HepG2 (cell line): ENCODE results near the gene CRYZL1. TPM values are rescaled to one million over a fixed set of nuclear protein-coding genes. Genes with fewer than 3 reads are reported as not detected.

ENCODE experiments used
- ATAC-seq: fragments of 200-7000 bp; cut with Tn5 transposase; 3 replicates; pipeline ENCODE4 v1.9.1; 2020; ENCODE audit warnings: mild to moderate bottlenecking, moderate library complexity
- BruUV-seq: library from RNA; stranded (reverse); fragments of 400-500 nt; replicated peaks from 2 replicates; lab custom pipeline; 2021; lab: Mats Ljungman, UMichigan
- CTCF ChIA-PET: fragments of 300-600 bp; formaldehyde crosslinking; extraction: SDS; loops from one replicate; lab custom pipeline; 2021; ENCODE audit warnings: low total read pairs, inconsistent platforms, low intra/inter-chr PET ratio; lab: Yijun Ruan, JAX
- POLR2A ChIA-PET: fragments of 350-600 bp; sonication (Branson Sonifier 250); formaldehyde crosslinking; loops from one replicate; lab custom pipeline; 2020; ENCODE audit warnings: antibody characterized with exemption, inconsistent platforms; lab: Yijun Ruan, JAX
- DNase-seq: peaks from one replicate; pipeline ENCODE4 v3.0.0-alpha.2; 2015; ENCODE audit warnings: low spot score
- FAIRE-seq: peaks from 3 replicates; lab custom pipeline; 2011; peaks lifted over from hg19 to GRCh38; lab: Jason Lieb, UNC
- H2AFZ ChIP-seq: one replicate; pipeline ENCODE4 v1.6.1; 2011; ENCODE audit warnings: low read length, inconsistent platforms
- H3K27ac ChIP-seq: fragments of 300-600 bp; 3 replicates; pipeline ENCODE4 v1.8.0; 2011; ENCODE audit warnings: mixed run types, mild to moderate bottlenecking, mixed read lengths, low read length, inconsistent platforms; ENCODE audit not compliant: insufficient read depth; ENCODE audit errors: extremely low read length
- H3K27me3 ChIP-seq, 2 experiments: fragments of 200-600 bp in 1 of 2; 2 replicates in 1 of 2; 3 replicates in 1 of 2; pipeline versions ENCODE4 v1.6.0 to v1.8.0; 2011; ENCODE audit warnings: low read length in 2 of 2, mild to moderate bottlenecking in 2 of 2, moderate library complexity in 2 of 2, inconsistent platforms in 1 of 2; ENCODE audit not compliant: insufficient read depth in 2 of 2, control insufficient read depth in 1 of 2
- H3K36me3 ChIP-seq, 2 experiments: fragments of 200-600 bp in 1 of 2; replicated peaks in 1 of 2; 2 replicates in 1 of 2; 3 replicates in 1 of 2; pipeline versions ENCODE4 v1.5.1 to v1.8.0; 2011; ENCODE audit warnings: low read length in 2 of 2, inconsistent platforms in 1 of 2; ENCODE audit not compliant: insufficient read depth in 2 of 2, control insufficient read depth in 1 of 2
- H3K4me1 ChIP-seq: 2 replicates; pipeline ENCODE4 v1.5.1; 2012; ENCODE audit warnings: low read length, inconsistent platforms; ENCODE audit not compliant: insufficient read depth
- H3K4me2 ChIP-seq: 2 replicates; pipeline ENCODE4 v1.6.0; 2011; ENCODE audit warnings: low read depth, low read length, inconsistent platforms
- H3K4me3 ChIP-seq, 3 experiments: fragments of 200-600 bp in 1 of 3; sonication (generic), shearing (Covaris generic) in 1 of 3; replicated peaks in 1 of 3; 2 replicates each; pipeline ENCODE4 v1.5.1; 2011 to 2016; ENCODE audit warnings: low read length in 3 of 3, inconsistent platforms in 2 of 3, low read depth in 2 of 3, mild to moderate bottlenecking in 2 of 3, control low read depth in 1 of 3, mixed read lengths in 1 of 3; ENCODE audit not compliant: insufficient read depth in 1 of 3
- H3K79me2 ChIP-seq: one replicate; pipeline ENCODE4 v1.6.1; 2011; ENCODE audit warnings: low read length, inconsistent platforms; ENCODE audit not compliant: insufficient read depth
- H3K9ac ChIP-seq: 2 replicates; pipeline ENCODE4 v1.6.0; 2011; ENCODE audit warnings: mild to moderate bottlenecking, low read depth, low read length, inconsistent platforms; ENCODE audit not compliant: insufficient read depth
- H3K9me3 ChIP-seq: 2 replicates; pipeline ENCODE4 v1.5.1; 2012; ENCODE audit warnings: mild to moderate bottlenecking, low read length
- H4K20me1 ChIP-seq: 2 replicates; pipeline ENCODE4 v1.6.0; 2011; ENCODE audit warnings: inconsistent platforms, mild to moderate bottlenecking, low read length, moderate library complexity; ENCODE audit not compliant: insufficient read depth
- WGBS: methylation state at CpG from one replicate; pipeline ENCODE4 v1.1.6; 2017; ENCODE audit warnings: low lambda C conversion rate; 5-methylcytosine and 5-hydroxymethylcytosine counted together
- in situ Hi-C: cut with HindIII; loops from 2 replicates; pipeline ENCODE4 v1.10.0; 2017; ENCODE audit warnings: low pct_unique_long_range_greater_than_20kb; ENCODE audit not compliant: extremely low pct_ligation_motif_present
- intact Hi-C: fragments of 100-400 bp; cut with micrococcal nuclease; formaldehyde crosslinking; loops from one replicate; pipeline ENCODE4 v1.10.0; 2022; ENCODE audit not compliant: unreplicated experiment
- polyA plus RNA-seq, 8 experiments: library from polyadenylated mRNA; depleted of rRNA in 3 of 8; stranded (reverse) in 7 of 8; unstranded in 1 of 8; fragments of >200 nt; fragmentation: Illumina TruSeq in 4 of 8; extraction: Trizol in 4 of 8; gene quantifications; 2 replicates each; pipeline versions ENCODE4 v1.2.1 to v1.2.3, GENCODE V29; 2011 to 2016; ENCODE audit warnings: low read depth in 4 of 8, missing spikeins in 1 of 8, mixed read lengths in 1 of 8; ENCODE audit not compliant: insufficient read depth in 1 of 8
- total RNA-seq, 5 experiments: library from RNA; depleted of rRNA; stranded (reverse); fragments of >200 nt; fragmentation: Illumina TruSeq; extraction: Trizol; gene quantifications; 2 replicates each; pipeline ENCODE4 v1.2.3, GENCODE V29; 2016; ENCODE audit warnings: low read depth in 1 of 5
- TF ChIP-seq, protein P1 (sequence below): sonication (generic); formaldehyde crosslinking; conservative IDR thresholded peaks from 2 replicates; pipeline ENCODE4 v1.8.1; 2023; ENCODE audit warnings: missing genetic modification reagents
- TF ChIP-seq, protein P2 (sequence below): sonication (generic); formaldehyde crosslinking; IDR thresholded peaks from 2 replicates; pipeline ENCODE4 v1.4.0; 2020; ENCODE audit warnings: low read depth, mild to moderate bottlenecking, missing genetic modification reagents

The CRYZL1 gene
- total and polyA plus RNA-seq, 2 of the 13 experiments (the other 11 are each of a cell fraction or from before 2014, with no cell fraction given), result 20.3 to 27.7 TPM

DNA sequence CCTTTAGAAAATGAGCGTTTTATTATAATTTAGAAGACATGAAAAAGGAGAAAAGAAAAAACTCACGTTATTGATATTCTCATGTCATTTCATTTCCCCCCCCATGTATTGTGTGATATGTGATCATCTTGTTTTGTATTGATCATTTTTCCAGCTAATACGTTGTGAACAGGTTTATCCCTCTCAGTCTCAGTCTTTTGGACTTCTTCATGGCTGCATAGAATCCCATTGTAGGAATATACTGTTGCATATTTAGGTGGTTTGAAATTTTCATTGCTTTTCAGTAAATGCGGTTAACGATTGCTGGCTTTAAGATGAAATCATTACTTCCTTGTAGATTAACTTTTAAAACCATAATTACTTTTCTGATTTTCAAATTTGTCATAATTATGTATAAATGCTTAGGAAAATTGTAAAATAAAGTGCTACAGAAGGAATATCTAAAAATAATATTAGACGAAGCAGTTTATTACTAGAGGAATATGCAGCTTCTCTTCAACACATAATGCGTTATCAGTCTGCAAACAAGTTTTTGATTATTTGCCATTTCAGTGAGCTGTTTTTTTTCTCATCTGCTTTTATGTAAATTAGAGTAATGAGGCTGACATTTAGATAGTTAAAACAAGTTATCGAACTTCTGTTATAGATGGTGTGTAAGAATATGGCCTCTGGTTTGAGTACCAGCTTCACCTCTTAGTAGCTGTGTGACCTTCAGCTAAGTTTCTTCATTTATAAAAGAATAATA, 96.9 kb downstream of the CRYZL1 start:
- no peaks in the 10 kb centered on the region for H3K9me3 ChIP-seq
- FAIRE-seq, result no peak
- ATAC-seq, result no peak
- in situ Hi-C loops, result no loop called here
- H3K36me3 ChIP-seq, result peaks cover 2 to 22% of the 10 kb centered on the region in 2 experiments; a peak in 4 of 5 replicates
- no peak overlapping the region for H2AFZ ChIP-seq
- BruUV-seq, result no TSS peak
- no peaks in the 10 kb centered on the region; a peak in 1 of 5 replicates for H3K27me3 ChIP-seq
- intact Hi-C loops, result loop anchor here (2.0 to 5.0 kb wide), 3 partner anchors 14 to 63 kb away; partner anchors contain the start of gene DONSON
- peak overlapping the region; percentile 87 for H3K4me2 ChIP-seq
- TF ChIP-seq, protein P1, sequence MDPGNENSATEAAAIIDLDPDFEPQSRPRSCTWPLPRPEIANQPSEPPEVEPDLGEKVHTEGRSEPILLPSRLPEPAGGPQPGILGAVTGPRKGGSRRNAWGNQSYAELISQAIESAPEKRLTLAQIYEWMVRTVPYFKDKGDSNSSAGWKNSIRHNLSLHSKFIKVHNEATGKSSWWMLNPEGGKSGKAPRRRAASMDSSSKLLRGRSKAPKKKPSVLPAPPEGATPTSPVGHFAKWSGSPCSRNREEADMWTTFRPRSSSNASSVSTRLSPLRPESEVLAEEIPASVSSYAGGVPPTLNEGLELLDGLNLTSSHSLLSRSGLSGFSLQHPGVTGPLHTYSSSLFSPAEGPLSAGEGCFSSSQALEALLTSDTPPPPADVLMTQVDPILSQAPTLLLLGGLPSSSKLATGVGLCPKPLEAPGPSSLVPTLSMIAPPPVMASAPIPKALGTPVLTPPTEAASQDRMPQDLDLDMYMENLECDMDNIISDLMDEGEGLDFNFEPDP, result 0 out of 2 replicates have a peak, but pooled peaks have one; percentile 21
- TF ChIP-seq, protein P2, sequence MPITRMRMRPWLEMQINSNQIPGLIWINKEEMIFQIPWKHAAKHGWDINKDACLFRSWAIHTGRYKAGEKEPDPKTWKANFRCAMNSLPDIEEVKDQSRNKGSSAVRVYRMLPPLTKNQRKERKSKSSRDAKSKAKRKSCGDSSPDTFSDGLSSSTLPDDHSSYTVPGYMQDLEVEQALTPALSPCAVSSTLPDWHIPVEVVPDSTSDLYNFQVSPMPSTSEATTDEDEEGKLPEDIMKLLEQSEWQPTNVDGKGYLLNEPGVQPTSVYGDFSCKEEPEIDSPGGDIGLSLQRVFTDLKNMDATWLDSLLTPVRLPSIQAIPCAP (CRISPR knock-in tag), result no peak
- 3% methylated on average over 8 of the region's 8 CpGs for WGBS
- H3K79me2 ChIP-seq, result peaks cover 85% of the 10 kb centered on the region
- H3K9ac ChIP-seq, result peak overlapping the region; percentile 100
- H3K27ac ChIP-seq, result peak overlapping the region; percentile 100
- peaks cover 55% of the 10 kb centered on the region for H4K20me1 ChIP-seq
- no peak for DNase-seq
- peaks cover 26% of the 10 kb centered on the region for H3K4me1 ChIP-seq
- ChIA-PET CTCF (no interaction called here), POLR2A (interaction anchor here (0.7 to 2.7 kb wide), 3 partner anchors 44 to 65 kb away, joined by 3 to 19 read pairs (median 5); partner anchors contain the start of genes DONSON and TMEM50B)
- peak overlapping the region; percentile 85 to 98 (median 91); a peak in 5 of 6 replicates for H3K4me3 ChIP-seq
